DND-41 (cell line): ENCODE results near the gene PSMD6.

Experiments used
- ATAC-seq: fragments of 200-7000 bp; cut with Tn5 transposase; 3 replicates; pipeline ENCODE4 v1.9.1; 2021; ENCODE audit warnings: low read depth; ENCODE audit not compliant: insufficient read depth
- DNase-seq: peaks from one replicate; pipeline ENCODE4 v3.0.0-alpha.2; 2020
- H2AFZ ChIP-seq: 2 replicates; pipeline ENCODE4 v1.6.0; 2012; ENCODE audit warnings: low read depth, low read length
- H3K27ac ChIP-seq: 2 replicates; pipeline ENCODE4 v1.5.1; 2012; ENCODE audit warnings: low read length, inconsistent platforms
- H3K27me3 ChIP-seq: fragments of 200-600 bp; sonication (generic); 2 replicates; pipeline ENCODE4 v1.6.0; 2012; ENCODE audit warnings: low read length, mild to moderate bottlenecking, inconsistent platforms; ENCODE audit not compliant: insufficient read depth, poor library complexity
- H3K36me3 ChIP-seq: 2 replicates; pipeline ENCODE4 v1.5.1; 2012; ENCODE audit warnings: low read length, inconsistent platforms; ENCODE audit not compliant: insufficient read depth
- H3K4me1 ChIP-seq: 2 replicates; pipeline ENCODE4 v1.5.1; 2012; ENCODE audit warnings: mild to moderate bottlenecking, low read length; ENCODE audit not compliant: insufficient read depth
- H3K4me2 ChIP-seq: 2 replicates; pipeline ENCODE4 v1.6.0; 2012; ENCODE audit warnings: mild to moderate bottlenecking, moderate library complexity, low read length, inconsistent platforms; ENCODE audit not compliant: insufficient read depth
- H3K4me3 ChIP-seq, 2 experiments: fragments of 200-600 bp in 1 of 2; shearing (Covaris generic) in 1 of 2; 2 replicates each; pipeline ENCODE4 v1.5.1; 2012 to 2016; ENCODE audit warnings: inconsistent platforms in 2 of 2, low read length in 2 of 2, mild to moderate bottlenecking in 2 of 2, low read depth in 1 of 2, moderate library complexity in 1 of 2
- H3K79me2 ChIP-seq: 2 replicates; pipeline ENCODE4 v1.6.0; 2012; ENCODE audit warnings: low read length, inconsistent platforms; ENCODE audit not compliant: insufficient read depth
- H3K9ac ChIP-seq: 2 replicates; pipeline ENCODE4 v1.6.0; 2012; ENCODE audit warnings: low read depth, mild to moderate bottlenecking, inconsistent platforms, low read length, moderate library complexity
- H3K9me3 ChIP-seq: 2 replicates; pipeline ENCODE4 v1.5.1; 2012; ENCODE audit warnings: low read length, moderate library complexity, mild to moderate bottlenecking, inconsistent platforms; ENCODE audit not compliant: insufficient read depth, severe bottlenecking
- H4K20me1 ChIP-seq: 2 replicates; pipeline ENCODE4 v1.6.0; 2012; ENCODE audit warnings: low read length; ENCODE audit not compliant: insufficient read depth
- CTCF ChIP-seq: IDR thresholded peaks from 2 replicates; pipeline ENCODE4 v1.5.1; 2012; ENCODE audit warnings: borderline replicate concordance, low read length, moderate library complexity, mild to moderate bottlenecking; ENCODE audit not compliant: poor library complexity, severe bottlenecking; ENCODE audit errors: extremely low read depth
- EZH2 ChIP-seq: IDR thresholded peaks from 3 replicates; pipeline ENCODE4 v1.6.1; 2012; ENCODE audit warnings: borderline replicate concordance, low read depth, mild to moderate bottlenecking, moderate library complexity, low read length, inconsistent platforms; ENCODE audit not compliant: severe bottlenecking

PSMD6 gene

GRCh38 chr3:64038253-64038767, 15.0 kb upstream of the PSMD6 start:
- no peak overlapping the region for H3K4me2 ChIP-seq

GRCh38 chr3:64037084-64037483, 13.8 kb upstream of the PSMD6 start:
- no peak for ATAC-seq

More at GRCh38 chr3:64038253-64038767, 15.0 kb upstream of the PSMD6 start:
- Histone ChIP-seq H3K27ac (no peak overlapping the region), H3K9ac (no peak overlapping the region), H4K20me1 (no peaks in the 10 kb centered on the region), H3K9me3 (peaks cover 3% of the 10 kb centered on the region), H2AFZ (no peak overlapping the region), H3K79me2 (no peaks in the 10 kb centered on the region), H3K4me3 (no peak overlapping the region), H3K4me1 (no peaks in the 10 kb centered on the region), H3K36me3 (no peaks in the 10 kb centered on the region), H3K27me3 (no peaks in the 10 kb centered on the region)
- no peak for TF ChIP-seq EZH2
- DNase-seq: no peak
- ATAC-seq: no peak

GRCh38 chr3:64033069-64033468, 9.8 kb upstream of the PSMD6 start:
- TF ChIP-seq CTCF (no peak), EZH2 (no peak)
- Histone ChIP-seq H3K4me2 (no peak overlapping the region), H3K9ac (no peak overlapping the region), H3K27me3 (no peaks in the 10 kb centered on the region), H3K36me3 (no peaks in the 10 kb centered on the region), H3K4me3 (no peak overlapping the region), H3K9me3 (peaks cover 3% of the 10 kb centered on the region), H3K4me1 (peaks cover 10% of the 10 kb centered on the region; the same call in 1 of the 2 replicates), H3K79me2 (no peaks in the 10 kb centered on the region), H3K27ac (no peak overlapping the region), H4K20me1 (no peaks in the 10 kb centered on the region), H2AFZ (no peak overlapping the region)
- DNase-seq (no peak), ATAC-seq (no peak)

More at GRCh38 chr3:64037084-64037483, 13.8 kb upstream of the PSMD6 start:
- peaks cover 3% of the 10 kb centered on the region for H3K9me3 ChIP-seq
- DNase-seq: no peak
- H3K79me2 ChIP-seq: no peaks in the 10 kb centered on the region
- H3K9ac ChIP-seq: no peak overlapping the region
- H4K20me1 ChIP-seq: no peaks in the 10 kb centered on the region
- no peak overlapping the region for H3K27ac ChIP-seq
- no peak for TF ChIP-seq CTCF
- TF ChIP-seq EZH2: no peak
- no peak overlapping the region for H2AFZ ChIP-seq
- no peaks in the 10 kb centered on the region for H3K36me3 ChIP-seq
- H3K4me3 ChIP-seq: no peak overlapping the region
- no peaks in the 10 kb centered on the region for H3K27me3 ChIP-seq
- H3K4me1 ChIP-seq: no peaks in the 10 kb centered on the region
- no peak overlapping the region for H3K4me2 ChIP-seq

GRCh38 chr3:64031540-64032508, 8.5 kb upstream of the PSMD6 start:
- TF ChIP-seq CTCF (no peak), EZH2 (no peak)
- Histone ChIP-seq H3K4me3 (no peak overlapping the region), H3K9me3 (peaks cover 3% of the 10 kb centered on the region), H3K4me1 (peaks cover 10% of the 10 kb centered on the region; the same call in 1 of the 2 replicates), H3K27ac (no peak overlapping the region), H4K20me1 (no peaks in the 10 kb centered on the region), H2AFZ (no peak overlapping the region), H3K79me2 (no peaks in the 10 kb centered on the region), H3K9ac (no peak overlapping the region), H3K36me3 (no peaks in the 10 kb centered on the region), H3K27me3 (peaks cover 5% of the 10 kb centered on the region), H3K4me2 (no peak overlapping the region)
- ATAC-seq (no peak), DNase-seq (no peak)
